Naive thymus-derived CD4-positive, alpha-beta T cell (primary cell): ENCODE results near the gene LYZL2. TPM values are rescaled to one million over a fixed set of nuclear protein-coding genes. Genes with fewer than 3 reads are reported as not detected.

Source experiments
- ATAC-seq: fragments of 150-1000 bp; cut with Tn5 transposase; 2 replicates; pipeline ENCODE4 v1.10.0; 2021; ENCODE audit warnings: mild to moderate bottlenecking, moderate library complexity
- CTCF ChIA-PET: fragments of 350-600 bp; sonication (Branson Sonifier 250); formaldehyde crosslinking; loops from one replicate; lab custom pipeline; 2021; ENCODE audit warnings: antibody characterized with exemption; lab: Charles Lee
- POLR2A ChIA-PET: fragments of 350-600 bp; sonication (Branson Sonifier 250); formaldehyde crosslinking; loops from one replicate; lab custom pipeline; 2021; ENCODE audit warnings: antibody characterized with exemption, inconsistent platforms; lab: Charles Lee
- DNase-seq, 9 donors: peaks; one replicate each; pipeline versions ENCODE4 v3.0.0 to v3.0.0-alpha.2; 2020 to 2022; ENCODE audit warnings: mixed read lengths in 1 of 9
- H3K27ac ChIP-seq: one replicate; pipeline ENCODE4 v1.7.0; 2013; ENCODE audit warnings: mild to moderate bottlenecking, low read depth, low read length, moderate library complexity
- H3K27me3 ChIP-seq, 2 donors: one replicate each; pipeline ENCODE4 v1.7.0; 2013; ENCODE audit warnings: low read length in 2 of 2, mild to moderate bottlenecking in 2 of 2, moderate library complexity in 2 of 2; ENCODE audit not compliant: control insufficient read depth in 2 of 2, insufficient read depth in 2 of 2
- H3K36me3 ChIP-seq, 3 experiments: 1 replicate in 2 of 3; 2 replicates in 1 of 3; pipeline ENCODE4 v1.7.0; 2013; ENCODE audit warnings: low read length in 3 of 3, mild to moderate bottlenecking in 3 of 3, moderate library complexity in 1 of 3; ENCODE audit not compliant: insufficient read depth in 3 of 3, control insufficient read depth in 2 of 3
- H3K4me1 ChIP-seq, 2 donors: one replicate each; pipeline ENCODE4 v1.7.0; 2013; ENCODE audit warnings: low read length in 2 of 2, mild to moderate bottlenecking in 2 of 2, moderate library complexity in 1 of 2; ENCODE audit not compliant: control insufficient read depth in 2 of 2, insufficient read depth in 2 of 2
- H3K4me3 ChIP-seq: 2 replicates; pipeline ENCODE4 v1.7.0; 2013; ENCODE audit warnings: mild to moderate bottlenecking, low read length
- H3K9me3 ChIP-seq, 3 experiments: 1 replicate in 2 of 3; 2 replicates in 1 of 3; pipeline ENCODE4 v1.7.0; 2013; ENCODE audit warnings: low read length in 3 of 3; ENCODE audit not compliant: control insufficient read depth in 2 of 3
- H3K27ac Mint-ChIP-seq, 9 donors: one replicate each; pipeline ENCODE4 v1.8.0; 2020 to 2022; ENCODE audit warnings: mixed read lengths in 9 of 9, mild to moderate bottlenecking in 8 of 9, moderate library complexity in 5 of 9, inconsistent platforms in 2 of 9
- H3K27me3 Mint-ChIP-seq, 5 donors: one replicate each; pipeline ENCODE4 v1.8.0; 2021 to 2022; ENCODE audit warnings: mixed read lengths in 5 of 5, mild to moderate bottlenecking in 1 of 5
- H3K36me3 Mint-ChIP-seq, 5 donors: one replicate each; pipeline ENCODE4 v1.8.0; 2020 to 2022; ENCODE audit warnings: mixed read lengths in 5 of 5, mild to moderate bottlenecking in 3 of 5, inconsistent platforms in 1 of 5
- H3K4me1 Mint-ChIP-seq, 7 donors: one replicate each; pipeline ENCODE4 v1.8.0; 2020 to 2022; ENCODE audit warnings: mixed read lengths in 7 of 7, mild to moderate bottlenecking in 3 of 7, inconsistent platforms in 1 of 7
- H3K4me3 Mint-ChIP-seq, 10 donors: one replicate each; pipeline ENCODE4 v1.8.0; 2020 to 2022; ENCODE audit warnings: mild to moderate bottlenecking in 10 of 10, mixed read lengths in 10 of 10, moderate library complexity in 6 of 10, inconsistent platforms in 2 of 10
- H3K9me3 Mint-ChIP-seq, 11 donors: one replicate each; pipeline ENCODE4 v1.8.0; 2020 to 2022; ENCODE audit warnings: mixed read lengths in 11 of 11, mild to moderate bottlenecking in 4 of 11, inconsistent platforms in 1 of 11, moderate library complexity in 1 of 11
- intact Hi-C, 2 donors: fragments of 100-400 bp; cut with micrococcal nuclease; formaldehyde crosslinking; loops; one replicate each; pipeline ENCODE4 v1.15.1; 2023
- polyA plus RNA-seq, 2 donors: library from polyadenylated mRNA; unstranded; fragments of 300-500 nt; fragmentation: Illumina TruSeq; gene quantifications; one replicate each; pipeline ENCODE4 v1.2.3, GENCODE V29; 2021
- total RNA-seq, 6 experiments: library from RNA in 5 of 6; stranded (reverse) in 5 of 6; gene quantifications; 1 replicate in 5 of 6; 2 replicates in 1 of 6; pipeline ENCODE4 v1.2.3 and lab custom pipeline; 2021 to 2026

LYZL2 gene
- total and polyA plus RNA-seq, 7 experiments from 2014 or later: not detected

DNA sequence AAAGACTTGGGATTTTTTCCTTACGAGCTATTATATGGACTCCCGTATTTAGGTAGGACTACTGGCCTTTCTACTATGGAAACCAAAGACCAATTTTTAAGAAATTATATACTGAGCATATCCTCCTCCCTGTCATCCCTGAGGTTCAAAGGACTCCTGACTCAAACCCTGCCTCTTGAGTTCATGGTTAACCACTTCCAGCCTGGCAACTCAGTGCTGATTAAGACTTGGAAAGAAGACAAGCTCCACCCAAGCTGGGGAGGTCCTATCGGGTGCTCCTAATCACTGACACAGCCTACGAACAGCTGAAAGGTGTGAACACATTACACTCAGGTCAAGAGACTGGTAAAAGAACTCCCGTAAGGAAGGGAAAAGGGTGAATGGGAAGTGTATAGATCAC, 66.8 kb downstream of the LYZL2 start:
- no peaks in the 10 kb centered on the region for H3K27me3 ChIP-seq
- peak in 1 of 9 donors; percentile 30 for DNase-seq
- no peak for ATAC-seq
- no peaks in the 10 kb centered on the region for H3K36me3 Mint-ChIP-seq
- no peak overlapping the region for H3K4me3 ChIP-seq
- H3K4me3 Mint-ChIP-seq: no peak overlapping the region
- no peaks in the 10 kb centered on the region for H3K36me3 ChIP-seq
- no peaks in the 10 kb centered on the region for H3K4me1 ChIP-seq
- H3K9me3 Mint-ChIP-seq: no peaks in the 10 kb centered on the region
- peaks cover 0 to 30% (median 7%) of the 10 kb centered on the region in 5 donors for H3K27me3 Mint-ChIP-seq
- H3K27ac ChIP-seq: no peak overlapping the region
- POLR2A ChIA-PET: no interaction called here
- CTCF ChIA-PET: interaction anchor here (0.6 kb wide), 1 partner anchor 307 kb away, joined by 3 read pairs; no protein-coding TSS in a partner anchor
- H3K9me3 ChIP-seq: no peaks in the 10 kb centered on the region
- H3K27ac Mint-ChIP-seq: no peak overlapping the region
- peaks cover 0 to 9% (median 0%) of the 10 kb centered on the region in 7 donors for H3K4me1 Mint-ChIP-seq
- intact Hi-C loops: no loop called here

Other genes starting within 250 kb of the LYZL2 start
- 100 to 1,000 TPM in 1 of 5 experiments, 10 to 100 TPM in 2, 1 to 10 TPM in 1, under 1 TPM in 1; 0.70 to 102 (median 31.2) TPM for gene MAP3K8, start 195.6 kb downstream of the LYZL2 start, total RNA-seq
- under 1 TPM in 1 of 2 donors, not detected in 1; 0.28 TPM for gene MAP3K8, start 195.6 kb downstream of the LYZL2 start, polyA plus RNA-seq